Measurements from ENCODE around the gene JPH2.

JPH2 gene

DNA sequence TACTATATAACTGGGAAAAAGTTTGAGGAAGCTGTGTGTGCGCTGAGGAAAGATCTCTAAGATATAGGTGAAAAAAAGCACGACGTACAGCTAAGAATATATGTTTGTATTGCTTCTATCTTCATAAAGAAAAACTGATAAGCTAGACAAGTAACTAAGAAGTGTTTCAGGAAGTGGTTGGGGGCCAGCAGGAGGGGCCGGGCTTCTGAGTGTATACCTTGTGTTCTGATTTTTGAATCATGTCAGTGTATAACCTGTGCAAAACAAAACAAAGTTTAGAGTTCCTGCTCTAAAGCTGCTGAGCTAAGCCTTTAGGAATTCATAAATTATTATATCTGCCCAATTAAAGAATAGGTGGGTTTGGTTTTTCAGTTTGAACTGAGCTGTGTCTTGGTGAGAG, 31.5 kb upstream of the JPH2 start:
- no peak for DNase-seq (ENCODE audit: low read depth)
- H3K4me3 ChIP-seq (ENCODE audit: low read depth, low read length) = no peak overlapping the region
- TF ChIP-seq MYC (IDR thresholded peaks at IDR 0.05; ENCODE audit: low read depth, low read length) = no peak
- no peak for TF ChIP-seq POLR2A (IDR thresholded peaks at IDR 0.05; ENCODE audit: extremely low read depth, insufficient read length)
- TF ChIP-seq, protein P1, sequence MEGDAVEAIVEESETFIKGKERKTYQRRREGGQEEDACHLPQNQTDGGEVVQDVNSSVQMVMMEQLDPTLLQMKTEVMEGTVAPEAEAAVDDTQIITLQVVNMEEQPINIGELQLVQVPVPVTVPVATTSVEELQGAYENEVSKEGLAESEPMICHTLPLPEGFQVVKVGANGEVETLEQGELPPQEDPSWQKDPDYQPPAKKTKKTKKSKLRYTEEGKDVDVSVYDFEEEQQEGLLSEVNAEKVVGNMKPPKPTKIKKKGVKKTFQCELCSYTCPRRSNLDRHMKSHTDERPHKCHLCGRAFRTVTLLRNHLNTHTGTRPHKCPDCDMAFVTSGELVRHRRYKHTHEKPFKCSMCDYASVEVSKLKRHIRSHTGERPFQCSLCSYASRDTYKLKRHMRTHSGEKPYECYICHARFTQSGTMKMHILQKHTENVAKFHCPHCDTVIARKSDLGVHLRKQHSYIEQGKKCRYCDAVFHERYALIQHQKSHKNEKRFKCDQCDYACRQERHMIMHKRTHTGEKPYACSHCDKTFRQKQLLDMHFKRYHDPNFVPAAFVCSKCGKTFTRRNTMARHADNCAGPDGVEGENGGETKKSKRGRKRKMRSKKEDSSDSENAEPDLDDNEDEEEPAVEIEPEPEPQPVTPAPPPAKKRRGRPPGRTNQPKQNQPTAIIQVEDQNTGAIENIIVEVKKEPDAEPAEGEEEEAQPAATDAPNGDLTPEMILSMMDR (IDR thresholded peaks at IDR 0.05; ENCODE audit: low read depth, low read length) = no peak
- TF ChIP-seq, protein P2, sequence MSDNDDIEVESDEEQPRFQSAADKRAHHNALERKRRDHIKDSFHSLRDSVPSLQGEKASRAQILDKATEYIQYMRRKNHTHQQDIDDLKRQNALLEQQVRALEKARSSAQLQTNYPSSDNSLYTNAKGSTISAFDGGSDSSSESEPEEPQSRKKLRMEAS (IDR thresholded peaks at IDR 0.05; ENCODE audit: low read depth, low read length) = no peak

DNA sequence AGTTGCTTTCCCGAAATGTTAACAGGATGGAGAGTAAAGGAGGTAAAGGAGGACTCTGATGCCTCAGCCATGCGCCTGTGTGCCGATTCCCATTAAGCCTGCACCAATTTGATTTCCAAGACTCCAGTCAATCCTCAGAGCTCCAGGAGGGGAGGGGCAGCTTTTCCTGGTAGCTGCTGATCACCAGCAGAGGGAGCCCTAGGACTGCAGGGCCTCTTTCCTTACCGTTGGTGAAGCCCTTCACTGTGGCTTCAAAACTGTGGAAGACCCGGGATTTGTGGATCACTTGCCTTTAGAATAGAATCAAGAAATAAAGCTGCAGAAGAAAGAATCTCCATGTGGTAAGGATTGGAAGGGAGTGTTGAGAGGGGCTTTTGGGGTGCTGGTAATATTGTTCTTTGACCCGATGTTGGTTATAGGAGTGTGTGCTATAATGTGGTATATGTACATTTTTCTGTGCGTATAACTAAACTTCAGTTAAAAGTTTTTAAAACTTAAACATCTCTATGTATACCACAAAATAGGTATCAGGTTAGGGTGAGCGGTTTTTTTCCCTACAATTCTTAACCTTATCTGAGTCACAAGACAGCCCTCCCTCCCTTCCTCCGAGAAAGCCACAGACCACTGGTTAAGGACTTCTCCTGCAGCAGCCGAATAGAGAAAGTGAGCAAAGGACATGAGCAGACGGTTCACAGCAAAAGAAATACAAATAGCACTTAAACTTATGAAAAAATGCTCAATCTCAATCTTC, 30.5 kb upstream of the JPH2 start:
- peak; percentile 20; the same call in 1 of the 2 replicates for TF ChIP-seq MYC (IDR thresholded peaks at IDR 0.05; ENCODE audit: low read depth, low read length)
- no peak for TF ChIP-seq POLR2A (IDR thresholded peaks at IDR 0.05; ENCODE audit: extremely low read depth, insufficient read length)
- TF ChIP-seq, protein P1 (IDR thresholded peaks at IDR 0.05; ENCODE audit: low read depth, low read length) = peak; percentile 99
- TF ChIP-seq, protein P2 (IDR thresholded peaks at IDR 0.05; ENCODE audit: low read depth, low read length) = no peak

DNA sequence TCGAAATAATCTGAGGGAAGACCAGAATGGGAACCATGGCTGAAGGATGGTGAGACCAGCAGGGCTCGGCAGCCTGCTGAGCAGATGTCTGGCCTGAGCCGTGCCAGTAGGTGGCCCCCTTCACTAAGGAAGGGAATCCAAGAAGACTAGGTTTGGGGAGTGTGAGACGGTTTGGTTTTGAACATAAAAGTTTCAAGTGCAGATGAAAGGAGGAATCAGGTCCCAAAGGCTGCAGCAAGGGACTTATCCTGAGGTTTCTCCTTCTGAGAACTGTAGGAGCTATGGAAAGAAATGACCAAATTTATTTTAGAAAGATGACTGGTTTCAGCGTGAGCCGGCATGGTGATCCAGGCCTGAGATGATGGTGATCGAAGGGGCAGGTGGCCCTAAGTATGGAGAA, 28.1 kb upstream of the JPH2 start:
- peak; percentile 77 for DNase-seq (ENCODE audit: low read depth)
- no peak overlapping the region for H3K4me3 ChIP-seq (ENCODE audit: low read depth, low read length)
- TF ChIP-seq, protein P1 (IDR thresholded peaks at IDR 0.05; ENCODE audit: low read depth, low read length) = peak; percentile 93
- peak; percentile 40; the same call in 1 of the 2 replicates for TF ChIP-seq MYC (IDR thresholded peaks at IDR 0.05; ENCODE audit: low read depth, low read length)
- no peak for TF ChIP-seq POLR2A (IDR thresholded peaks at IDR 0.05; ENCODE audit: extremely low read depth, insufficient read length)
- TF ChIP-seq, protein P2 (IDR thresholded peaks at IDR 0.05; ENCODE audit: low read depth, low read length) = peak; percentile 70

More for the DNA sequence above, 30.5 kb upstream of the JPH2 start:
- H3K4me3 ChIP-seq (ENCODE audit: low read depth, low read length) = no peak overlapping the region
- peak; percentile 76 for DNase-seq (ENCODE audit: low read depth)

DNA sequence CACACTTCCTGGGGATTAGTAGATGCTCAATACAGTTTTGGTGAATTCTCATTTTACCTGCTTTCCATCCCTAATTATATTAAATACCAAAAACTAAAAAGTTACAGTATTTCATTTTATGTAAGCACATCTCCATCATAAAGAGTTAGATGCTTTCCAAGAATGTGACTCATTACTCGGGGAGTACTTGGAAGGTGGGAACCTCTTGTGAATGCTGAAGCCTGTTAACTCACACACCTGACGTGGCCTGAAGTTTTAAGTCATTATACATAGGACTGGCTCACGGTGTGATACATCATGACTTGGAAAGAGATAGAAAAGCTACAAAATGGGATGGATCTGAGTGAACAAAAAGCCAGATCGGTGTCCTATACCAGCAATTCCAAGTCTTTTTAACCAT, 25.8 kb upstream of the JPH2 start:
- no peak for DNase-seq (ENCODE audit: low read depth)
- TF ChIP-seq MYC (IDR thresholded peaks at IDR 0.05; ENCODE audit: low read depth, low read length) = no peak
- TF ChIP-seq, protein P1 (IDR thresholded peaks at IDR 0.05; ENCODE audit: low read depth, low read length) = no peak
- no peak overlapping the region for H3K4me3 ChIP-seq (ENCODE audit: low read depth, low read length)

DNA sequence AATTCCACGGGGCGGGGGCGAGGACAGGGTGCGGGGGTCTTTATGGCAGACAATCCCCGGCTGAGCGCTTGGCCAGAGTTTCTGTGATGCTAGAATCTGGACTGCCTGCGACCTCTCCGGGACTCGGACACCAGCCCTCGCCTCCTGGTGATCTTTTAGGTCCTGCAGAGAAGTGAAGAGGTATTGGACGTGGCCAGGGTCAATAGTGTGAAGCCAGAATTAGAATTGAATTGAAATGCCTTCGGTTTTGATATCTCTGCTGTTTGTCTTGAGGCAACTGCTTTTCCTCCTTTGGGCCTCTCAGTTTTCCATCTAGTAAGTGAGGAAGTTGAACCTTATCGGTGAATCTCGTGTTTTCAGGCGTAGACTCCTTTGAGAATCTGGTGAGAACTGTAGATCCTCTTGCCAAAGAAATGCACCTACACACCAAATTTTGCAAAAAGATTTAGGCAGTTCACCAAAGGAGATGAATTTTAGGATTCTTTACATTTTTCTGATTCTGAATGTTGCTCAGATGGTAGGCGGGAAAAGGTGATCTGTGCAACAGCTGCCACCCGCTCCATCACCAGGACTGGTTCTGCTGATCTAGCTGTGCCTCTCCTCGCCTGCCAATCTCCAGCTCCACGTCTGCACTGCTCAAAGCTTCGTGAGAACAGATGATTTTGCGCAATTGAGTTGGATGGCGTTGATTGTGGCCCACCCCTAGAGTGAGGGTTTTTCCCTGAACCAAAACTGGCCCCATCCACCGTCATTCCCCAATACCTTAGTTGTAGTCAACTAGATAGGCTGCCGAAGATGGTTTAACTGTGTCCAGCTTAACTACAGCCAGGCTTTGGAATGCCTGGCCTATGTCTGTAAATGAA, 24.4 kb upstream of the JPH2 start:
- peak overlapping the region; percentile 83 for H3K4me3 ChIP-seq (ENCODE audit: low read depth, low read length)
- TF ChIP-seq, protein P2 (IDR thresholded peaks at IDR 0.05; ENCODE audit: low read depth, low read length) = no peak
- TF ChIP-seq POLR2A (IDR thresholded peaks at IDR 0.05; ENCODE audit: extremely low read depth, insufficient read length) (no peak), MYC (IDR thresholded peaks at IDR 0.05; ENCODE audit: low read depth, low read length) (no peak)
- TF ChIP-seq, protein P1 (IDR thresholded peaks at IDR 0.05; ENCODE audit: low read depth, low read length) = no peak
- peak; percentile 26 for DNase-seq (ENCODE audit: low read depth)
